VCaP (cell line): ENCODE results near the gene SLC37A3.

Source experiments
- H3K27ac ChIP-seq: fragments of 450-650 bp; 2 replicates; pipeline ENCODE4 v1.5.1; 2017
- CTCF ChIP-seq: fragments of 450-650 bp; conservative IDR thresholded peaks from 2 replicates; pipeline ENCODE4 v1.5.1; 2017; ENCODE audit warnings: mild to moderate bottlenecking, moderate library complexity

The SLC37A3 gene

GRCh38 chr7:140298213-140298612, 100.1 kb downstream of the SLC37A3 start:
- no peak for TF ChIP-seq CTCF
- no peak overlapping the region for H3K27ac ChIP-seq

- no peak overlapping the region for H3K27ac ChIP-seq
- peak; percentile 38; the same call in 1 of the 2 replicates for TF ChIP-seq CTCF
These were observed 101.1 kb downstream of the SLC37A3 start for GRCh38 chr7:140297192-140297591.

GRCh38 chr7:140295224-140295738, 103.0 kb downstream of the SLC37A3 start:
- no peak overlapping the region for H3K27ac ChIP-seq
- no peak for TF ChIP-seq CTCF

DNA sequence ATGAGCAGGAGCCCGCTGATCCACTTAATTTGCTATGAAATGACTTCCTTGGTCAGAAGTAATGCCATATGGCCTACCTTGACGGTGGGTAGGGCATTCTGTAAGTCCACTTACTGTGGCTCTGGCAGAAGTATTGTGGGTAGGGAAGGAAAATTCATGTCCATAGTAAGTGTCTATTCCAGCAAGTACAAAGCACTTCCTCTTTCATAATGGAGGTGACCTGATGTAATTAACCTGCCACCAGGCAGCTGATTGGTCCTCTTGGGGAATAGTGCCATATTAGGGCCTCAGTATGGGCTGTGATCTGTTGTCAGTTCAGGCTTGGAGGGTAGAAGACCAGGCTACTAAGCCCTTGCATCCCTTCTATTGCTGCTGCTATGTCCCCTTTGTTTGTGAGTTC, 103.9 kb downstream of the SLC37A3 start:
- H3K27ac ChIP-seq, result no peak overlapping the region
- TF ChIP-seq CTCF, result no peak

DNA sequence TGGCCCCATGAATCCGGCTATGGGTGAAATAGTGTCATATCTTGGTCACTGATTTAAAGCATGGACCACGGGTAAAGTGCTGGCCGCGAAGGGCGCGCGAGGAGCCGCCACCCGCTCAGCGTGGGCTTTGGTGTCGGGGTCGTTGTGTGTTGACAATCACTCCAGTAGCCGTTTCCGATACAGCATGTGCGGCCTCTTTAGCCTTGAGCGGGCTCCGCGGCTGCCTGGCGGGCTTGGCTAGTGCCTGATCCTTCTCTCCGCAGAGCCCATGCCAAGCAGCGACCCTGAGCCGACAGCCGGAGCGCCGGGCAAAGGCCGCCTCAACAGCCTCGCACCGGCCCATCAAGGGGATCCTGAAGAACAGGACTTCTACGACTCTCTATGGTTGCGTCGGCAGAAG, 105.9 kb downstream of the SLC37A3 start:
- H3K27ac ChIP-seq, result no peak overlapping the region
- TF ChIP-seq CTCF, result no peak

DNA sequence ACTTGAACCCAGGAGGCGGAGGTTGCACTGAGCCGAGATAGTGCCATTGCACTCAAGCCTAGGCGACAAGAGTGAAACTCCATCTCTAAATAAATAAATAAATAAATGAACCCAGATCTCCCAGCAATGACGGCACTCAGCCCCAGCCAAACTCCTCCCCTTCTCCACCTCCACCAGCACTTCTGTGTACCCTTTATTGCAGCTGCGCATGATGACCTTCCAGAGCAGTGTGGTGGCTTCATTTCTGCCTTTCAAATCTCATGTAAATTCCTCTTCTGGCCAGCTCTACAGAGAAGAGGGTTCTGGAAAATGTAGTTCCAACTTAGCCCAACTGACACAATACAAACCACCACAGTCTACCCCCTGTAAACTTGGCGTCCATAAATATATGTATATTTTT, 108.5 kb downstream of the SLC37A3 start:
- H3K27ac ChIP-seq, result no peak overlapping the region
- no peak for TF ChIP-seq CTCF

DNA sequence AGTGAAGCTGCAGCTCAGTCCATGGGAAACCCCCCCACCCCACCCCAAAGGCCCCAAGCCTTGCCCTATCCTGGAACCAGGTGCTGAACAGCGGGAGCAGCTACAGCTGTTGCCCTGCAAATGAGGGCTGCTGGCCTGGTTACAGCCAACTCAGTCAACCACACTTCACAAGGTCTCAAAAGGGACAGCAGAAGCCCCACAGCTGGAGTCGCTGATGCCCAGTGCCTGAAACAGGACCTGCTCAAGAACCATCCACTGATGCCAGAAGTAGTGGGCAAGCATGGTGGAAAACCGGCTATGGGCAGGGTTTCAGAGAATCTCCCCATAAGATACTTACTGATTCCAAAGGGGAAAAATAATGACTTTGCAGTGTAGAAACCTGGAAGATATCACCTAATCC, 110.3 kb downstream of the SLC37A3 start:
- H3K27ac ChIP-seq, result no peak overlapping the region
- no peak for TF ChIP-seq CTCF
